Ishikawa (cell line): ENCODE results near the gene SERPINA1.

Source experiments
- CEBPB ChIP-seq: IDR thresholded peaks from 2 replicates; pipeline ENCODE4 v1.6.1; 2012
- EP300 ChIP-seq: IDR thresholded peaks from 2 replicates; pipeline ENCODE4 v1.6.1; 2012; ENCODE audit warnings: borderline replicate concordance
- RAD21 ChIP-seq: IDR thresholded peaks from 2 replicates; pipeline ENCODE4 v1.6.1; 2012; ENCODE audit warnings: low read depth

DNA sequence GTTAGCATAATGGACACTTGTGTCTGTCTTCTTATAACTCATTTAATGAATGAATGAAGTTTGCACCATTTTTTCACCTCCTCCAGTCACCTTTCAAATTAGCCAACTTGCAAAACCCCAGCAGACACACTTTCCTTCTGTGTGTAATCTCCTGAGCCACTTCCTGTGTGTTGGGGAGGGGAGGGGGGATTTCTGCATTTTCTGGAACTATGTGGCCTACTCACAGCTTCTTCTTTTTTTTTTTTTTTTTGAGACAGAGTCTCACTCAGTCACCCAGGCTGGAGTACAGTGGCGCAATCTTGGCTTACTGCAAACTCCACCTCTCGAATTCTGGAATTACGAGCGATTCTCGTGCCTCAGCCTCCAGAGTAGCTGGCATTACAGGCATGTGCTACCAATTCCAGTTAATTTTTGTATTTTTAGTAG lies 4.1 kb upstream of the SERPINA1 start:
- TF ChIP-seq RAD21 (no peak), CEBPB (no peak), EP300 (no peak)
